Right renal cortex interstitium (tissue), 3 donors: ENCODE results near the gene LNPEP. TPM values are rescaled to one million over a fixed set of nuclear protein-coding genes. Genes with fewer than 3 reads are reported as not detected.

Experiments
- DNase-seq, 3 donors: peaks; one replicate each; pipeline ENCODE4 v3.0.0-alpha.2; 2013; ENCODE audit warnings: low read depth in 3 of 3, low spot score in 2 of 3
- polyA plus RNA-seq, 3 donors: library from polyadenylated mRNA; unstranded; fragments of 120-200 nt; gene quantifications; one replicate each; pipeline ENCODE4 v1.2.1, GENCODE V29; 2013; ENCODE audit not compliant: insufficient read length in 3 of 3

Gene LNPEP
- polyA plus RNA-seq, 3 donors: 22.7 to 27.3 (median 26.6) TPM

- DNase-seq: no peak
These were observed 58.6 kb downstream of the LNPEP start for GRCh38 chr5:96994493-96994892.

- no peak for DNase-seq
These were observed 59.5 kb downstream of the LNPEP start for GRCh38 chr5:96995419-96995818.

GRCh38 chr5:96997265-96997859 is 61.5 kb downstream of the LNPEP start:
- DNase-seq: peak in 2 of 3 donors; percentile 16 to 34

- no peak for DNase-seq
These were observed 64.0 kb downstream of the LNPEP start for GRCh38 chr5:96999856-97000255.

- no peak for DNase-seq
These were observed 64.5 kb downstream of the LNPEP start for GRCh38 chr5:97000391-97000790.

- no peak for DNase-seq
These were observed 67.1 kb downstream of the LNPEP start for GRCh38 chr5:97002983-97003382.

- DNase-seq: no peak
These were observed 68.7 kb downstream of the LNPEP start for GRCh38 chr5:97004423-97005060.

GRCh38 chr5:97006454-97007060 is 70.7 kb downstream of the LNPEP start:
- DNase-seq: no peak

- no peak for DNase-seq
These were observed 73.5 kb downstream of the LNPEP start for GRCh38 chr5:97009212-97009898.

GRCh38 chr5:97009921-97010320 is 74.0 kb downstream of the LNPEP start:
- DNase-seq: no peak

GRCh38 chr5:97010606-97011005 is 74.7 kb downstream of the LNPEP start:
- DNase-seq: no peak

- no peak for DNase-seq
These were observed 75.7 kb downstream of the LNPEP start for GRCh38 chr5:97011567-97011966.

- DNase-seq: no peak
These were observed 83.7 kb downstream of the LNPEP start for GRCh38 chr5:97019435-97020117.

GRCh38 chr5:97021416-97021815 is 85.5 kb downstream of the LNPEP start:
- DNase-seq: no peak

GRCh38 chr5:97022898-97023297 is 87.0 kb downstream of the LNPEP start:
- no peak for DNase-seq

- DNase-seq: no peak
These were observed 90.8 kb downstream of the LNPEP start for GRCh38 chr5:97026721-97027120.

- DNase-seq: no peak
These were observed 101.9 kb downstream of the LNPEP start for GRCh38 chr5:97037819-97038218.

GRCh38 chr5:97041239-97041638 is 105.4 kb downstream of the LNPEP start:
- DNase-seq: no peak

GRCh38 chr5:97042996-97043395 is 107.1 kb downstream of the LNPEP start:
- DNase-seq: peak; percentile 43 to 56 (median 55)

- no peak for DNase-seq
These were observed 107.6 kb downstream of the LNPEP start for GRCh38 chr5:97043511-97043910.

- no peak for DNase-seq
These were observed 108.2 kb downstream of the LNPEP start for GRCh38 chr5:97044052-97044451.
